ENCODE measurements around the gene TMEM91. TPM values are rescaled to one million over a fixed set of nuclear protein-coding genes. Genes with fewer than 3 reads are reported as not detected.
A peak's percentile ranks its signal among the peaks of the same experiment; 100 is the strongest.

TMEM91 gene
- total and polyA plus RNA-seq, 2 experiments from 2014 or later, result 27.5 to 51.8 TPM

DNA sequence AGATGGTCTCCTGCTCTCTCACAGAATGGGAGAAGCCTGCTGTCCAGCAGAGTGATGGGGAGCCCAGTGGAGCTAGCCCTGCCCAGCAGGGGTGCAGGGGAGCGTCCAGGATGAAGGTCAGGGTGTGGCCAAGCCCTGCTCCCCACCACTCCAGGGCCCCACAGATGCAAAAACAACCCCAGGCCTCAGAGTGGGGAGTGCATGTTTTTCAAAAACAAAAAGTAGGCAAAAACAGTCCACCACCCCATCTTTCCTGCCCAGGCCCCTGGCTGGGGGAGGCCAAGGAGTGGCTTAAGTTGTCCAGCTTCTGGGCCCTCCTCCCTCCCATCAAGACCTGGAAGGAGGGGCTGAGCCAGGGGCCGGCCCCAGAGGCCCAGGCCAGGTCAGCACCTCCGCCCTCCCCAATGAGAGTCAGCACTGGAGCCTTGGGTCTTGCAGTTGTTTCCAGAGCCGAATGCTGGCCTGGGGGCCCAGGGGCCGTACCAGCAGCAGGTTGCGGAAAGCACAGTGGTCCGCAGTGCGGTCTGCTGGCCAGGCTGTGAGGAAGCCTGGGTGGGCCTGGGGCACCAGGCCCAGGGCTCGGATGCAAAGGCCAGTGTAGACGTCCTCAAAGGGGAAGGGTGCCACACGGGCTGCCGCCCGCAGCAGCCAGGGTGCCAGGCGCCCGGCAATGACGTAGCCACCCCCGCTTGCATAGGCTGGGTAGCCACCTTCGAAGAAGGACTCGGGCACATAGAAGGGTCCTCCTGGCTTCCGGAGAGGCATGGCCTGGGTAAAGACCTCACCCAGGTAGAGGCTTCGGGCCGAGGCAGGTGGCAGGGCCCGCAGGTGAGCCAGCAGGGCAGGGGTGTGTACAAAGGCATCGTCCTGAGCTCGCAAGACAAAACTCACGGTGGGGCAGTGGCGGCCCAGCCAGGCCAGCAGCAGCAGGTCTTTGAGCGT, 49.1 kb downstream of the TMEM91 start:
- Histone ChIP-seq H4K20me1 (ENCODE audit: insufficient read depth, poor library complexity, severe bottlenecking) (no peaks in the 10 kb centered on the region), H3K27ac (no peak overlapping the region), H3K4me1 (ENCODE audit: insufficient read depth) (peaks cover 25% of the 10 kb centered on the region), H3K4me2 (peak overlapping the region; percentile 96), H3K9me2 (replicated peaks; ENCODE audit: insufficient read depth) (no peaks in the 10 kb centered on the region), H3K4me3 (no peak overlapping the region), H3K9me3 (ENCODE audit: low read depth) (no peaks in the 10 kb centered on the region), H2AFZ (no peak overlapping the region), H3K36me3 (replicated peaks; ENCODE audit: insufficient read depth, low read depth) (no peaks in the 10 kb centered on the region), H3K27me3 (no peaks in the 10 kb centered on the region), H3K79me2 (peaks cover 41% of the 10 kb centered on the region)
- no peak for TF ChIP-seq EZH2 (IDR thresholded peaks at IDR 0.05; ENCODE audit: borderline replicate concordance)
- TF ChIP-seq, protein P1, sequence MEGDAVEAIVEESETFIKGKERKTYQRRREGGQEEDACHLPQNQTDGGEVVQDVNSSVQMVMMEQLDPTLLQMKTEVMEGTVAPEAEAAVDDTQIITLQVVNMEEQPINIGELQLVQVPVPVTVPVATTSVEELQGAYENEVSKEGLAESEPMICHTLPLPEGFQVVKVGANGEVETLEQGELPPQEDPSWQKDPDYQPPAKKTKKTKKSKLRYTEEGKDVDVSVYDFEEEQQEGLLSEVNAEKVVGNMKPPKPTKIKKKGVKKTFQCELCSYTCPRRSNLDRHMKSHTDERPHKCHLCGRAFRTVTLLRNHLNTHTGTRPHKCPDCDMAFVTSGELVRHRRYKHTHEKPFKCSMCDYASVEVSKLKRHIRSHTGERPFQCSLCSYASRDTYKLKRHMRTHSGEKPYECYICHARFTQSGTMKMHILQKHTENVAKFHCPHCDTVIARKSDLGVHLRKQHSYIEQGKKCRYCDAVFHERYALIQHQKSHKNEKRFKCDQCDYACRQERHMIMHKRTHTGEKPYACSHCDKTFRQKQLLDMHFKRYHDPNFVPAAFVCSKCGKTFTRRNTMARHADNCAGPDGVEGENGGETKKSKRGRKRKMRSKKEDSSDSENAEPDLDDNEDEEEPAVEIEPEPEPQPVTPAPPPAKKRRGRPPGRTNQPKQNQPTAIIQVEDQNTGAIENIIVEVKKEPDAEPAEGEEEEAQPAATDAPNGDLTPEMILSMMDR (IDR thresholded peaks at IDR 0.05; ENCODE audit: poor library complexity), result no peak
- TF ChIP-seq EZH2phosphoT487 (IDR thresholded peaks at IDR 0.05; ENCODE audit: low read depth, severe bottlenecking, unreplicated experiment), result no peak
- no peak for DNase-seq (ENCODE audit: low spot score)
- 94% methylated on average over 28 of the region's 28 CpGs for WGBS (ENCODE audit: low lambda C conversion rate, missing lambda C conversion rate)

DNA sequence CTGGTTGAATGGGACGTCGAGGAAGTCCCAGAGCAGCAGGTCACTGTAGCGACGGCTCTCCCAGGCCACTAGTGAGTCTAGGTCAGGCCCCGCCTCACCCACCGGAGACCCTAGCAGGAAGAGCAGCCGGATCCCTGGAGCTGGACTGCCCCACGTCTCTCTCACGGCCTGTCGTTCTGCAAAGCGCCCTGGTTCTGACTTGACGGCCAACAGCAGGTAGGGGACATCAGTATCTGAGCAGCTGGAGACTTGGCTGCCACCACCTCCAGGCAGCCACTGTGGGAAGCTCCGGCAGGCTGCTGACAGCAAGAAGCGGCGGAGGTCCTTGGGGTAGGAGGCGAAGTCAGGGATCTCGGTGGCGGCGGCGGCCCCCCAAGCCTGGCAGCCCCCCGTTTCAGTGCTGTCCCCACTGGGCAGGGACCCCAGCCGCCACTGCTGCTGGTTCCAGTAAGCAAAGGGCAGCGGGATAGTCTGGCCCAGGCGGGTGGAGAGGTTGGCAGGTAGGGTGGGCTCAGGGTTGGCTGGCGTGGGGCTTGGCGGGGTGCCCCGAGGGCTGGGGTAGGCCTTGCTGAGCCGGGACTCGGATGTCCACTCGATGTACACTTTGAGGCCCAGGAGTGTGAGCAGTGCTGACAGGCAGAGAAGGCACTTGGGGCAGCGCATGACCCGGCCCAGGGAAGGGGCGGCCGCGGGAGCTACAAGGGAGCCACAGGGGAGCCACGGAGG, 49.9 kb downstream of the TMEM91 start:
- Histone ChIP-seq H3K4me2 (peak overlapping the region; percentile 96), H3K36me3 (replicated peaks; ENCODE audit: insufficient read depth, low read depth) (no peaks in the 10 kb centered on the region), H3K79me2 (peaks cover 41% of the 10 kb centered on the region), H3K9me3 (ENCODE audit: low read depth) (no peaks in the 10 kb centered on the region), H4K20me1 (ENCODE audit: insufficient read depth, poor library complexity, severe bottlenecking) (no peaks in the 10 kb centered on the region), H3K4me3 (peak overlapping the region; percentile 35), H3K27ac (peak overlapping the region; percentile 97), H3K27me3 (no peaks in the 10 kb centered on the region), H3K4me1 (ENCODE audit: insufficient read depth) (peaks cover 25% of the 10 kb centered on the region), H2AFZ (no peak overlapping the region), H3K9me2 (replicated peaks; ENCODE audit: insufficient read depth) (no peaks in the 10 kb centered on the region)
- no peak for DNase-seq (ENCODE audit: low spot score)
- TF ChIP-seq EZH2phosphoT487 (IDR thresholded peaks at IDR 0.05; ENCODE audit: low read depth, severe bottlenecking, unreplicated experiment) (no peak), EZH2 (IDR thresholded peaks at IDR 0.05; ENCODE audit: borderline replicate concordance) (no peak)
- TF ChIP-seq, protein P1 (IDR thresholded peaks at IDR 0.05; ENCODE audit: poor library complexity), result no peak
- 92% methylated on average over 30 of the region's 36 CpGs for WGBS (ENCODE audit: low lambda C conversion rate, missing lambda C conversion rate)

DNA sequence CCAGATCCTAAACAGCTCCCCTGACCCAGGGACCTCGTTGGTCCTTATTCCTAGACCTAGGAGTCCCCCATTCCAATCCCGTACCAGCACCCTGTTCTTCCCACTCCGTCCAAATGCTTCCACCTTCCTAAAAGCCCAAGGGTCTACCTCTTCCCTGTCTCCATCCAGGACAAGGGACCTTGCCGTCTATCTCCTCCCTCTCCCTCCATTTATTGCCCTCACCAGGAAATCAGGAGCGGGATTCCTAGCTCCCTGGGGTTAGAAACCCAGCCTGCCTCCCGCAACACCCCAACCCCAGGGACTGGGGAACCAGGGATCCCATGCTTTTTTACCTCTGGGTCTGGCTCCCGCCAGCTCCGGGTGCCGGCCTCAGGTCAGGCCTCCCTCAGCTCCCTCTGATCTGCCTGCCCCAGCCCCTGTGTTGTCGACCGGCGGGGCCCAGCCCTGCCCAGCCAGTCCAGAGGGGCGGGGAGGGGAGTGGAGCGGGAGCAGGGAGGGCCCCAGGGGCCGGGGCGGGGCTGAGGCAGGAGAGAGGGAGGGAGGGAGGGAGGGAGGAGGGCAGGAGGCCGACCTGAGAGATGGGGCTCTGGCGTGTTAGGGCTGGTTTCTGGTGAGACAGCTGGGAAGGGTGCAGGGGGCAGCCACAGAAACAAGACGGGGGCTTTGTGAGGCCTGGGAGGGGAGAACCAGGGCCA, 50.8 kb downstream of the TMEM91 start, which contains the start of gene B3GNT8:
Gene B3GNT8 (minus strand): TSS at position 423 of the 695 bp plus-strand sequence. CDS start 596 bp downstream, outside the sequence.
- TF ChIP-seq, protein P1 (IDR thresholded peaks at IDR 0.05; ENCODE audit: poor library complexity), result no peak
- no peak for TF ChIP-seq EZH2 (IDR thresholded peaks at IDR 0.05; ENCODE audit: borderline replicate concordance)
- no peak for TF ChIP-seq EZH2phosphoT487 (IDR thresholded peaks at IDR 0.05; ENCODE audit: low read depth, severe bottlenecking, unreplicated experiment)
- H3K4me3 ChIP-seq, result peak within 1 kb of the TSS; percentile 35
- H4K20me1 ChIP-seq (ENCODE audit: insufficient read depth, poor library complexity, severe bottlenecking), result no peaks in the 10 kb centered on the region
- peak within 1 kb of the TSS; percentile 96 for H3K4me2 ChIP-seq
- peaks cover 41% of the 10 kb centered on the region for H3K79me2 ChIP-seq
- peaks cover 25% of the 10 kb centered on the region for H3K4me1 ChIP-seq (ENCODE audit: insufficient read depth)
- H3K36me3 ChIP-seq (replicated peaks; ENCODE audit: insufficient read depth, low read depth), result no peaks in the 10 kb centered on the region
- H3K9me2 ChIP-seq (replicated peaks; ENCODE audit: insufficient read depth), result no peaks in the 10 kb centered on the region
- WGBS (ENCODE audit: low lambda C conversion rate, missing lambda C conversion rate), result 10% methylated on average over 11 of the region's 19 CpGs
- peak; percentile 96 for DNase-seq (ENCODE audit: low spot score)
- no peaks in the 10 kb centered on the region for H3K9me3 ChIP-seq (ENCODE audit: low read depth)
- peak within 1 kb of the TSS; percentile 64 for H2AFZ ChIP-seq
- no peaks in the 10 kb centered on the region for H3K27me3 ChIP-seq
- H3K27ac ChIP-seq, result peak within 1 kb of the TSS; percentile 97
